A549 treated with CpdA at 1 μM for 4 hours (cell line): ENCODE results near the gene CFDP1. TPM values are rescaled to one million over a fixed set of nuclear protein-coding genes. Genes with fewer than 3 reads are reported as not detected.

ENCODE experiments used
- total RNA-seq: library from RNA; stranded (reverse); fragments of 200-300 nt; extraction: Qiagen RNA extraction; gene quantifications from 5 replicates; pipeline ENCODE4 v1.2.3, GENCODE V29; 2022; ENCODE audit warnings: low read depth

Gene CFDP1
- 49.2 to 60.7 TPM (median 55.9 TPM) in 5 replicates for total RNA-seq

DNA sequence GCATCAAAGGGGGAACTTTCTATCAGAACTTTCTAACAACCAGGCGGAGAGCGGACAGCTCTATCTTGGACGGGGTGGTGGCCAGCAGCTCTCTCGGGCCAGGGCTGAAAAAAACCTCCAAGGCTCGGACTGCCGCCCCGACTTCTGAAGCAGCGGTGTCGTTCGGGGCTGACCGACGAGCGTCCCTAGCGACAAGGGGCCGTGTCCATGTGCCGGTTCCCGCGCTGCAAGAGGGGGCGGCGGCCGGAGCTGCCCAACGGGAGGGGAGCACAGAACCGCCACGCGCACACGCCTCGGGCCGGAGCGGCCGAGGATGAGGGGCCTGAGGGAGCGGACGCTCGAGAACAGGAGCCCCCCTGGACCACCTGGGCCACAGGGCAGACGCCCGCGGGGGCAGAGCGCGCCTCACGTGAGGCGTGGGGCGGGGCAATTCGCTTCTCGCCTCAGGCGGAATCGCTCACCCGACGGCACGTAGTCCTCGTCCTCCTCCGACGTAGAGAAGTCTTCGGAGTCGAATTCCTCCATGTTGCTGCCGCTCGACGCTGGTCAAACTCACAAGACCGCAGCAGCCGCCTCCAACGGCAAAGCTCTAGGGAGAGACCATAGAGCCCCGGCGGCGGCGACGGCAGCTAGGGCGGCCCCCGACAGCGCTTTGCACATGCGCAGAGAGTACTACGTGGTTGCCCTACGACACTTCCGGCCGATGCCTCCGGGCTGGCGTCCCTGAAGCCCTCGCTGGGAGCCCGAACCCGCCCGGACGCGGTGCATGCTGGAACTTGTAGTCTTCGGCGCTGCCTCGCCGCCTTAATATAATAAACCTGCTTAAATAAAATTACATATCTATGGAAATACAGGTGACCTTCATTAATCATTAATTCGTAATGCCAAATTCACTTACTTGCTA, at the start of gene CFDP1:
TSS of gene CFDP1 (minus strand) at position 676 of the 904 bp plus-strand sequence. CDS start at position 525, 151 bp downstream.

DNA sequence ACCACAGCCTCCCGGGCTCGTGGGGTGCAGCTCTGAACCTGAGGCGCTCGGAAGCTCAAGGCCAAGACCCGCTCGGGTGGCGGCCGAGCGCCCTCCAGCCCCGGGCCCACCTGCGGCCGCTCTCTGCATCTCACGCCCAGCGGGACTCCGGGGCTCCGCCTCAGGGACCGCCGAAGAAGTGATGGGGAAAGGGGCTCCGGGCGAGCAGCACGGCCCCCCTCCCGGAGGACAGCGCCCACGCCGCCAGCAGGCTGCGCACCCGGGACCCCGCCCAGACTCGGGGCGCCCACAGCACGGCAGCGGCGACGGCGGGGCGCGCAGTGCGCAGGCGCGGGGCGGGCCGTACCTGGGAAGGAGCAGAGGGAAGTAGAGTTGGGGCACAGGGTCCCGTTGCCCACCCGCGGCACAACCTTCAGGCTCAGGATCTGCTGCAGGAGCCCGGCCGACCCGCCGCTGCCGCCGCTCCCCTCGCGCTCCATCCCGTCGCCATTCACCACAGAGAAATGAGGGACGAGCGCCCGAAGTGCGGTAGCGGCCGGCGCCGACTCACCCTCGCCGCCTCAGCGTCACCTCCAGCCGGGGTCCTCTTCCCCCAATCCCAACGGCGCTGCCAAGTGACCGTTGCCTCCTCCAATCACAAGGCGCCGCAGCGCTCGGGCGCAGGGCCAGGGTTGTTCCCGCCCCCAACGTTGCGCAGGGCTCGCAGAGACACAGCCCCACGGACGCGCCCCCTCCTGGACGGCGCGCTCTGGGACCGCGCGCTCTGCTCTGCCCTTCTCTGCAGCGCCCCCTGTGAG, 31.0 kb upstream of the CFDP1 start, which contains the start of gene TMEM170A:
TSS of gene TMEM170A (minus strand) at position 568 of the 797 bp plus-strand sequence. CDS start at position 479, 89 bp downstream.

DNA sequence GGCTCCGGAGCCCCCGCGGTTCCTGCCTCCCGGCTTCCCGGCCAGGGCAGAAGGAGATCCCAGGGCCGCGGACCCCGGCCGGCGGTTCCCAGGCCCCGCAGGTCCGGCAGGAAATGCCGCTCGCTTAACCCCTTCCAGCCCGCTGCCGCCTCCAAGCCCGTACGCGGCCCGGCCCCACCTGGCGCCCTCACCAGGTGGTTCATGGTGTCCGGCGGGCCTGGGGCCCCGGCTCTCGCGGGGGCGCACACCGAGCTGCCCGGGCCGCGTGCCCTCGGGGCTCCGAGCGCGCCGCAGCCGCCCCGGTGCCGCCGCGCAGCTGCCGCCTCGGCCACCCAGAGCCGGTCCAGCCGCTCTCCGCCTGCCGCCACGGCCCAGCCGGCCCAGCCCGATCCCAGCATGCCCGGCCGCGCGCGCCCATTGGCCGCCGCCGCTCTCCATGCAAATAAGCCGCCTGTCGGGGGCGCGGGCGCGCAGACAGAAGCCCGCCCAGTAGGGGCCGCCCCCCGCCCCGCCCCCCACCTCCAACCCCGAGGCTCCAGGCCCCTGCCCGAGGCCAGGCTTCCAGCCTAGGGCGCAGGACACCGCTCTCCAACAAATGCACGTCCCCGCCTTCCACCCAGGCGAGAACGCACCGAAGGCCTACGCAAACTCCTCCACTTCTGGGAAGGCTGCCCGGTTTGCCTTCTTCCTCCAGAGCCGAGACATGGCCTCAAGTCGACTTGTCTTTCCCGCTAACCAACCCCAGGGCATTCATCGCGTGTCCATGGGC, 181.8 kb downstream of the CFDP1 start, which contains the start of gene BCAR1:
TSS of gene BCAR1 (minus strand) at position 345 of the 769 bp plus-strand sequence. CDS start at position 203, 142 bp downstream.

Other genes starting within 250 kb of the CFDP1 start
- not detected in 5 replicates for gene CTRB2, start 226.3 kb downstream of the CFDP1 start, total RNA-seq
- not detected in 5 replicates for gene CTRB1, start 214.5 kb downstream of the CFDP1 start, total RNA-seq
- 58.1 to 95.0 TPM (median 86.7 TPM) in 5 replicates for gene BCAR1, start 181.9 kb downstream of the CFDP1 start, total RNA-seq
- gene TMEM170A, start 31.2 kb upstream of the CFDP1 start, total RNA-seq, result 14.3 to 17.5 TPM (median 15.3 TPM) in 5 replicates
- 0.07 to 0.22 TPM (median 0.16 TPM) in 5 replicates for gene CHST6, start 61.9 kb upstream of the CFDP1 start, total RNA-seq
- 0.03 TPM in 1 of 5 replicates, not detected in the others for gene CHST5, start 102.6 kb upstream of the CFDP1 start, total RNA-seq
- 7.6 to 9.2 TPM (median 9.0 TPM) in 5 replicates for gene TMEM231, start 122.7 kb upstream of the CFDP1 start, total RNA-seq
- 87.4 to 98.5 TPM (median 92.0 TPM) in 5 replicates for gene GABARAPL2, start 132.9 kb upstream of the CFDP1 start, total RNA-seq
- gene ADAT1, start 189.8 kb upstream of the CFDP1 start, total RNA-seq, result 31.8 to 44.5 TPM (median 36.9 TPM) in 5 replicates
- 170 to 175 TPM (median 174 TPM) in 5 replicates for gene KARS1, start 214.2 kb upstream of the CFDP1 start, total RNA-seq
- 39.6 to 44.8 TPM (median 42.5 TPM) in 5 replicates for gene TERF2IP, start 214.3 kb upstream of the CFDP1 start, total RNA-seq
- not detected in 5 replicates for gene CPHXL2, start 243.5 kb upstream of the CFDP1 start, total RNA-seq